H1 (cell line): ENCODE measurements around the gene ZC3H12C. TPM values are rescaled to one million over a fixed set of nuclear protein-coding genes. Genes with fewer than 3 reads are reported as not detected.

Experiments used
- CTCF ChIA-PET: fragments of 300-600 bp; sonication (Branson Sonifier 250); formaldehyde crosslinking; loops from one replicate; lab custom pipeline; 2021; ENCODE audit not compliant: partially characterized antibody; lab: Charles Lee
- POLR2A ChIA-PET: fragments of 300-600 bp; sonication (Branson Sonifier 250); formaldehyde crosslinking; loops from one replicate; lab custom pipeline; 2021; ENCODE audit warnings: inconsistent platforms; ENCODE audit not compliant: partially characterized antibody; lab: Charles Lee
- DNase-seq, 2 experiments: peaks; one replicate each; pipeline versions ENCODE4 v3.0.0 to v3.0.0-alpha.2; 2010 to 2022; ENCODE audit warnings: low spot score in 2 of 2, low read depth in 1 of 2, mixed read lengths in 1 of 2
- FAIRE-seq: peaks from 2 replicates; lab custom pipeline; 2011; peaks lifted over from hg19 to GRCh38; lab: Jason Lieb, UNC
- H2AFZ ChIP-seq: 2 replicates; pipeline ENCODE4 v1.8.1; 2012; ENCODE audit warnings: low read length, inconsistent platforms
- H2AK5ac ChIP-seq: 2 replicates; pipeline ENCODE4 v1.6.1; 2013; ENCODE audit warnings: low read depth, low read length
- H2BK120ac ChIP-seq: replicated peaks from 2 replicates; pipeline ENCODE3; 2013; ENCODE audit warnings: low read depth, low read length, inconsistent platforms
- H2BK12ac ChIP-seq: 2 replicates; pipeline ENCODE4 v1.6.1; 2013; ENCODE audit warnings: low read depth, low read length
- H2BK15ac ChIP-seq: 2 replicates; pipeline ENCODE4 v1.6.1; 2013; ENCODE audit warnings: low read length
- H2BK20ac ChIP-seq: 2 replicates; pipeline ENCODE4 v1.6.1; 2013; ENCODE audit warnings: low read length
- H2BK5ac ChIP-seq: 2 replicates; pipeline ENCODE4 v1.6.1; 2013; ENCODE audit warnings: low read depth, low read length
- H3K14ac ChIP-seq: 2 replicates; pipeline ENCODE4 v1.6.1; 2013; ENCODE audit warnings: inconsistent platforms; ENCODE audit not compliant: insufficient read length
- H3K18ac ChIP-seq: 2 replicates; pipeline ENCODE4 v1.6.1; 2013; ENCODE audit warnings: low read length; ENCODE audit errors: extremely low read depth
- H3K23ac ChIP-seq: 2 replicates; pipeline ENCODE4 v1.6.1; 2013; ENCODE audit warnings: inconsistent platforms; ENCODE audit not compliant: insufficient read length
- H3K23me2 ChIP-seq: 2 replicates; pipeline ENCODE4 v1.6.1; 2013; ENCODE audit warnings: low read depth, low read length
- H3K27ac ChIP-seq: 2 replicates; pipeline ENCODE4 v1.6.1; 2011; ENCODE audit warnings: low read depth, low read length, inconsistent platforms
- H3K27me3 ChIP-seq, 4 experiments: replicated peaks in 1 of 4; 1 replicate in 1 of 4; 2 replicates in 3 of 4; pipeline versions ENCODE4 v1.6.1 to v1.8.1; 2011 to 2013; ENCODE audit warnings: low read length in 3 of 4, mild to moderate bottlenecking in 3 of 4, inconsistent platforms in 2 of 4, mixed read lengths in 2 of 4, moderate library complexity in 1 of 4; ENCODE audit not compliant: control insufficient read depth in 3 of 4, insufficient read depth in 3 of 4; ENCODE audit errors: extremely low read depth in 1 of 4
- H3K36me3 ChIP-seq, 4 experiments: 2 replicates each; pipeline versions ENCODE4 v1.6.1 to v1.8.1; 2011 to 2013; ENCODE audit warnings: mild to moderate bottlenecking in 4 of 4, low read length in 3 of 4, moderate library complexity in 2 of 4, control low read depth in 1 of 4, inconsistent platforms in 1 of 4; ENCODE audit not compliant: insufficient read depth in 4 of 4, control insufficient read depth in 2 of 4
- H3K4ac ChIP-seq: replicated peaks from 2 replicates; pipeline ENCODE3; 2013; ENCODE audit warnings: low read length, low read depth, mixed read lengths, inconsistent platforms; ENCODE audit not compliant: insufficient read length
- H3K4me1 ChIP-seq, 4 experiments: replicated peaks in 1 of 4; 1 replicate in 1 of 4; 2 replicates in 3 of 4; pipeline versions ENCODE4 v1.6.1 to v1.8.1; 2011 to 2013; ENCODE audit warnings: low read length in 3 of 4, inconsistent platforms in 2 of 4, mixed read lengths in 1 of 4; ENCODE audit not compliant: insufficient read depth in 4 of 4, control insufficient read depth in 3 of 4
- H3K4me2 ChIP-seq, 2 experiments: 2 replicates each; pipeline versions ENCODE4 v1.6.1 to v1.8.1; 2011 to 2013; ENCODE audit warnings: low read depth in 2 of 2, low read length in 2 of 2, control low read depth in 1 of 2, inconsistent platforms in 1 of 2, mild to moderate bottlenecking in 1 of 2; ENCODE audit not compliant: insufficient read depth in 1 of 2
- H3K4me3 ChIP-seq, 4 experiments: fragments of 200-600, 300-600 bp in 1 of 4; sonication (generic), shearing (Covaris generic), sonication (Bioruptor Twin) in 1 of 4; 2 replicates each; pipeline versions ENCODE4 v1.5.1 to v1.8.1; 2011 to 2016; ENCODE audit warnings: low read length in 4 of 4, low read depth in 3 of 4, control low read depth in 2 of 4, inconsistent platforms in 2 of 4, mild to moderate bottlenecking in 2 of 4, mixed read lengths in 1 of 4, moderate library complexity in 1 of 4; ENCODE audit not compliant: insufficient read depth in 2 of 4; ENCODE audit errors: extremely low read depth in 1 of 4
- H3K56ac ChIP-seq: replicated peaks from 2 replicates; pipeline ENCODE3; 2013; ENCODE audit warnings: low read depth, mild to moderate bottlenecking, mixed read lengths, low read length, inconsistent platforms; ENCODE audit not compliant: insufficient read length
- H3K79me1 ChIP-seq: 2 replicates; pipeline ENCODE4 v1.6.1; 2013; ENCODE audit warnings: low read depth, low read length, control low read depth
- H3K79me2 ChIP-seq, 2 experiments: 2 replicates each; pipeline versions ENCODE4 v1.6.1 to v1.8.1; 2012 to 2013; ENCODE audit warnings: low read length in 2 of 2, mild to moderate bottlenecking in 2 of 2, inconsistent platforms in 1 of 2; ENCODE audit not compliant: insufficient read depth in 2 of 2, control insufficient read depth in 1 of 2
- H3K9ac ChIP-seq, 4 experiments: replicated peaks in 1 of 4; 1 replicate in 1 of 4; 2 replicates in 3 of 4; pipeline versions ENCODE4 v1.6.1 to v1.8.1; 2011 to 2013; ENCODE audit warnings: low read depth in 3 of 4, low read length in 3 of 4, control low read depth in 2 of 4, mild to moderate bottlenecking in 2 of 4, moderate library complexity in 2 of 4, inconsistent platforms in 1 of 4; ENCODE audit errors: extremely low read depth in 1 of 4
- H3K9me3 ChIP-seq, 2 experiments: 2 replicates each; pipeline versions ENCODE4 v1.6.1 to v1.8.1; 2012 to 2013; ENCODE audit warnings: mild to moderate bottlenecking in 2 of 2, moderate library complexity in 2 of 2, control low read depth in 1 of 2, inconsistent platforms in 1 of 2, low read depth in 1 of 2, low read length in 1 of 2, mixed read lengths in 1 of 2; ENCODE audit not compliant: insufficient read depth in 2 of 2
- H4K20me1 ChIP-seq, 2 experiments: replicated peaks in 1 of 2; 2 replicates each; pipeline versions ENCODE3 to v1.8.1; 2011 to 2013; ENCODE audit warnings: inconsistent platforms in 2 of 2, low read length in 2 of 2, mild to moderate bottlenecking in 1 of 2; ENCODE audit not compliant: insufficient read depth in 2 of 2, control insufficient read depth in 1 of 2
- H4K5ac ChIP-seq: 2 replicates; pipeline ENCODE4 v1.6.1; 2013; ENCODE audit warnings: low read length, low read depth, mixed read lengths, inconsistent platforms; ENCODE audit not compliant: insufficient read length
- H4K8ac ChIP-seq: 2 replicates; pipeline ENCODE4 v1.8.0; 2013; ENCODE audit warnings: mild to moderate bottlenecking, moderate library complexity, low read length, inconsistent platforms; ENCODE audit not compliant: insufficient read depth; ENCODE audit errors: extremely low read depth
- H4K91ac ChIP-seq: replicated peaks from 2 replicates; pipeline ENCODE3; 2013; ENCODE audit warnings: low read length, mixed read lengths, inconsistent platforms; ENCODE audit not compliant: insufficient read length
- BCL11A ChIP-seq, 2 experiments: IDR thresholded peaks; one replicate each; pipeline ENCODE4 v1.6.1; 2011; ENCODE audit warnings: low read depth in 2 of 2, low read length in 2 of 2, mild to moderate bottlenecking in 2 of 2
- CBX8 ChIP-seq: fragments of 300-800, 300-1000 bp; sonication (generic); IDR thresholded peaks from 2 replicates; pipeline ENCODE4 v1.7.1; 2016; ENCODE audit warnings: low read depth, low read length, borderline replicate concordance
- EGR1 ChIP-seq: IDR thresholded peaks from 2 replicates; pipeline ENCODE4 v1.6.1; 2011; ENCODE audit warnings: low read depth, low read length, borderline replicate concordance
- FOSL1 ChIP-seq: IDR thresholded peaks from 2 replicates; pipeline ENCODE4 v1.6.1; 2011; ENCODE audit warnings: mild to moderate bottlenecking, low read depth, low read length, moderate library complexity; ENCODE audit not compliant: insufficient read depth
- GTF2F1 ChIP-seq: IDR thresholded peaks from 2 replicates; pipeline ENCODE4 v1.6.1; 2012; ENCODE audit warnings: low read depth, low read length, improper control_type of control experiment, borderline replicate concordance
- HDAC2 ChIP-seq, 2 experiments: fragments of 300-600 bp in 1 of 2; sonication (generic) in 1 of 2; IDR thresholded peaks; 2 replicates each; pipeline ENCODE4 v1.6.1; 2011 to 2012; ENCODE audit warnings: low read depth in 2 of 2, low read length in 2 of 2, mild to moderate bottlenecking in 2 of 2, moderate library complexity in 2 of 2, borderline replicate concordance in 1 of 2, inconsistent platforms in 1 of 2
- SIN3A ChIP-seq, 2 experiments: IDR thresholded peaks in 1 of 2; conservative IDR thresholded peaks in 1 of 2; 2 replicates each; pipeline ENCODE4 v1.6.1; 2011 to 2012; ENCODE audit warnings: low read length in 2 of 2, improper control_type of control experiment in 1 of 2, low read depth in 1 of 2, mild to moderate bottlenecking in 1 of 2
- SIRT6 ChIP-seq: IDR thresholded peaks from one replicate; pipeline ENCODE4 v1.7.1; 2012; ENCODE audit warnings: low read length, inconsistent platforms
- SRF ChIP-seq: IDR thresholded peaks from 2 replicates; pipeline ENCODE4 v1.6.1; 2011; ENCODE audit warnings: mild to moderate bottlenecking, low read depth, low read length, moderate library complexity
- TCF12 ChIP-seq: IDR thresholded peaks from 2 replicates; pipeline ENCODE4 v1.6.1; 2011; ENCODE audit warnings: low read depth, mild to moderate bottlenecking, low read length
- WGBS, 2 experiments: shearing (Covaris generic) in 1 of 2; methylation state at CpG; one replicate each; pipeline versions ENCODE4 v1.1.6 to v1.1.7; 2013 to 2015; ENCODE audit warnings: low lambda C conversion rate in 2 of 2, mixed read lengths in 2 of 2, inconsistent platforms in 1 of 2, low coverage in 1 of 2, missing lambda C conversion rate in 1 of 2; ENCODE audit not compliant: insufficient replicate concordance in 2 of 2, insufficient coverage in 1 of 2, insufficient read length in 1 of 2; ENCODE audit errors: extremely low coverage in 1 of 2, missing lambda C conversion rate in 1 of 2; 5-methylcytosine and 5-hydroxymethylcytosine counted together
- polyA plus RNA-seq, 7 experiments: library from polyadenylated mRNA; depleted of rRNA in 3 of 7; stranded (reverse) in 5 of 7; unstranded in 2 of 7; fragments of >200 nt in 5 of 7; fragments of 200-250 nt in 2 of 7; gene quantifications; 1 replicate in 5 of 7; 2 replicates in 1 of 7; 4 replicates in 1 of 7; pipeline versions ENCODE4 v1.2.1 to v1.2.3, GENCODE V29; 2011 to 2013; ENCODE audit warnings: missing spikeins in 2 of 7, mixed read lengths in 2 of 7
- total RNA-seq: library from RNA; stranded (reverse); fragmentation: NEBNext Ultra II Directional; extraction: Animal tissue kit (Norgen Biotek cat#: 25700); gene quantifications from 2 replicates; pipeline ENCODE4 v1.2.1, GENCODE V29; 2021
- TF ChIP-seq, protein P1 (sequence below): IDR thresholded peaks from 2 replicates; pipeline ENCODE4 v1.6.1; 2011; ENCODE audit warnings: low read depth, mild to moderate bottlenecking, low read length; ENCODE audit not compliant: insufficient read depth

Gene ZC3H12C
- total and polyA plus RNA-seq, 2 of the 8 experiments (the other 6 are each of a cell fraction or from before 2014, with no cell fraction given), result 2.0 to 2.7 TPM

- FAIRE-seq (no peak), DNase-seq (no peak)
- H2BK12ac ChIP-seq, result no peak overlapping the region
- WGBS, 2 experiments, result 93% methylated on average over 4 of the region's 4 CpGs; no CpG with 5 or more reads in 1 of the 2 experiments
- H3K4ac ChIP-seq, result no peak overlapping the region
- no peak overlapping the region for H3K9ac ChIP-seq
- TF ChIP-seq FOSL1 (no peak), EGR1 (no peak), HDAC2 (IDR thresholded peaks at IDR 0.05; ENCODE audit: borderline replicate concordance in 1 of 2, low read depth in 2 of 2, low read length in 2 of 2) (no peak), SIRT6 (no peak), BCL11A (IDR thresholded peaks at IDR 0.05; ENCODE audit: low read depth in 2 of 2, low read length in 2 of 2) (no peak), SIN3A (conservative IDR thresholded peaks at IDR 0.05 in 1 of 2, IDR thresholded peaks at IDR 0.05 in 1 of 2; ENCODE audit: low read depth in 1 of 2, low read length in 2 of 2) (no peak), CBX8 (no peak), TCF12 (no peak), GTF2F1 (no peak), SRF (no peak)
- TF ChIP-seq, protein P1, sequence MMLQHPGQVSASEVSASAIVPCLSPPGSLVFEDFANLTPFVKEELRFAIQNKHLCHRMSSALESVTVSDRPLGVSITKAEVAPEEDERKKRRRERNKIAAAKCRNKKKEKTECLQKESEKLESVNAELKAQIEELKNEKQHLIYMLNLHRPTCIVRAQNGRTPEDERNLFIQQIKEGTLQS, result no peak
- no peak overlapping the region for H4K91ac ChIP-seq
- H2BK120ac ChIP-seq, result no peak overlapping the region
- no peak overlapping the region for H2AFZ ChIP-seq
- H3K18ac ChIP-seq, result no peak overlapping the region
- H2BK15ac ChIP-seq, result no peak overlapping the region
- H2BK5ac ChIP-seq, result no peak overlapping the region
- no peak overlapping the region for H3K23ac ChIP-seq
- H3K36me3 ChIP-seq, result no peaks in the 10 kb centered on the region
- H4K20me1 ChIP-seq, result no peaks in the 10 kb centered on the region
- no peak overlapping the region for H4K5ac ChIP-seq
- H3K23me2 ChIP-seq, result no peaks in the 10 kb centered on the region
- H2BK20ac ChIP-seq, result no peak overlapping the region
- H3K4me1 ChIP-seq, result no peaks in the 10 kb centered on the region
- no peak overlapping the region for H3K4me2 ChIP-seq
- H3K27me3 ChIP-seq, result no peaks in the 10 kb centered on the region
- H3K27ac ChIP-seq, result no peak overlapping the region
- no peak overlapping the region for H3K14ac ChIP-seq
- no peak overlapping the region for H2AK5ac ChIP-seq
- CTCF ChIA-PET, result interaction anchor here (0.8 to 1.1 kb wide), 2 partner anchors 10 to 216 kb away, joined by 3 to 4 read pairs; no protein-coding TSS in a partner anchor
- no peaks in the 10 kb centered on the region for H3K79me1 ChIP-seq
- H4K8ac ChIP-seq, result no peak overlapping the region
- POLR2A ChIA-PET, result interaction anchor here (1.4 kb wide), 1 partner anchor 212 kb away, joined by 4 read pairs; no protein-coding TSS in a partner anchor
- no peak overlapping the region for H3K56ac ChIP-seq
- no peaks in the 10 kb centered on the region for H3K79me2 ChIP-seq
- no peaks in the 10 kb centered on the region for H3K9me3 ChIP-seq
- H3K4me3 ChIP-seq, result no peak overlapping the region
These were observed 126.0 kb downstream of the ZC3H12C start for GRCh38 chr11:110219006-110219785.
